ENCODE measurements around the gene CDH2.

The CDH2 gene

GRCh38 chr18:28040211-28040610 lies 136.7 kb downstream of the CDH2 start:
- no peak for DNase-seq

- no peak for DNase-seq
Observed at GRCh38 chr18:28039691-28040090, 137.2 kb downstream of the CDH2 start.

- DNase-seq, result no peak
Observed at GRCh38 chr18:28039078-28039477, 137.9 kb downstream of the CDH2 start.

- DNase-seq, result no peak
Observed at GRCh38 chr18:28036488-28036887, 140.4 kb downstream of the CDH2 start.

- DNase-seq, result no peak
Observed at GRCh38 chr18:28034567-28034966, 142.4 kb downstream of the CDH2 start.

GRCh38 chr18:28032177-28032576 lies 144.8 kb downstream of the CDH2 start:
- DNase-seq, result no peak

- DNase-seq, result no peak
Observed at GRCh38 chr18:28030458-28030857, 146.5 kb downstream of the CDH2 start.

- DNase-seq, result no peak
Observed at GRCh38 chr18:28027755-28028154, 149.2 kb downstream of the CDH2 start.

GRCh38 chr18:28019425-28020108 lies 157.4 kb downstream of the CDH2 start:
- no peak for DNase-seq

GRCh38 chr18:28018351-28018750 lies 158.6 kb downstream of the CDH2 start:
- no peak for DNase-seq

- DNase-seq, result peak; percentile 31
Observed at GRCh38 chr18:28015671-28016070, 161.3 kb downstream of the CDH2 start.

- DNase-seq, result peak; percentile 14
Observed at GRCh38 chr18:28013066-28013465, 163.9 kb downstream of the CDH2 start.

- DNase-seq, result no peak
Observed at GRCh38 chr18:28012336-28012735, 164.6 kb downstream of the CDH2 start.

- DNase-seq, result no peak
Observed at GRCh38 chr18:28009589-28009988, 167.3 kb downstream of the CDH2 start.

GRCh38 chr18:28007841-28008240 lies 169.1 kb downstream of the CDH2 start:
- DNase-seq, result no peak

- DNase-seq, result no peak
Observed at GRCh38 chr18:28005164-28005563, 171.8 kb downstream of the CDH2 start.

GRCh38 chr18:28004606-28005005 lies 172.3 kb downstream of the CDH2 start:
- no peak for DNase-seq

- DNase-seq, result no peak
Observed at GRCh38 chr18:28003451-28003850, 173.5 kb downstream of the CDH2 start.

GRCh38 chr18:28002841-28003240 lies 174.1 kb downstream of the CDH2 start:
- DNase-seq, result no peak

GRCh38 chr18:27996801-27997272 lies 180.1 kb downstream of the CDH2 start:
- no peak for DNase-seq

GRCh38 chr18:27995770-27996502 lies 181.0 kb downstream of the CDH2 start:
- DNase-seq, result no peak

GRCh38 chr18:27994571-27994970 lies 182.4 kb downstream of the CDH2 start:
- DNase-seq, result no peak

- DNase-seq, result no peak
Observed at GRCh38 chr18:27991391-27991790, 185.5 kb downstream of the CDH2 start.

- no peak for DNase-seq
Observed at GRCh38 chr18:27985832-27986231, 191.1 kb downstream of the CDH2 start.

- DNase-seq, result no peak
Observed at GRCh38 chr18:27983780-27984179, 193.2 kb downstream of the CDH2 start.

Measured in NCI-H345 (cell line).